K562 (cell line): Measurements from ENCODE around the gene ASB15. TPM values are rescaled to one million over a fixed set of nuclear protein-coding genes. Genes with fewer than 3 reads are reported as not detected.

ENCODE experiments used
- ATAC-seq: fragments of 200-7000 bp; cut with Tn5 transposase; 3 replicates; pipeline ENCODE4 v1.9.1; 2020; ENCODE audit warnings: moderate library complexity
- BruUV-seq: library from RNA; stranded (reverse); fragments of 400-500 nt; replicated peaks from 2 replicates; lab custom pipeline; 2021; lab: Mats Ljungman, UMichigan
- CTCF ChIA-PET: fragments of 300-600 bp; formaldehyde crosslinking; extraction: SDS; loops from one replicate; lab custom pipeline; 2021; ENCODE audit warnings: low intra/inter-chr PET ratio; lab: Yijun Ruan, JAX
- POLR2A ChIA-PET: fragments of 300-600, 350-650 bp; sonication (Branson Sonifier 250); formaldehyde crosslinking; extraction: SDS; loops from one replicate; lab custom pipeline; 2021; ENCODE audit warnings: antibody characterized with exemption, inconsistent platforms; lab: Yijun Ruan, JAX
- DNase-seq, 4 experiments: peaks; one replicate each; pipeline versions ENCODE4 v3.0.0 to v3.0.0-alpha.2; 2011 to 2018; ENCODE audit warnings: low spot score in 3 of 4, mixed read lengths in 3 of 4; ENCODE audit errors: extremely low read depth in 1 of 4
- FAIRE-seq: peaks from 2 replicates; lab custom pipeline; 2011; peaks lifted over from hg19 to GRCh38; lab: Jason Lieb, UNC
- H2AFZ ChIP-seq: 2 replicates; pipeline ENCODE4 v1.6.0; 2011; ENCODE audit warnings: low read depth, low read length, control low read depth, inconsistent platforms
- H3K27ac ChIP-seq: fragments of 200-600 bp; 3 replicates; pipeline ENCODE4 v1.8.0; 2011; ENCODE audit warnings: low read depth, mild to moderate bottlenecking, control low read depth, inconsistent platforms, low read length, moderate library complexity, mixed read lengths; ENCODE audit errors: extremely low read depth
- H3K27me3 ChIP-seq, 2 experiments: fragments of 300-600 bp in 1 of 2; 2 replicates in 1 of 2; 3 replicates in 1 of 2; pipeline versions ENCODE4 v1.6.0 to v1.8.0; 2011; ENCODE audit warnings: inconsistent platforms in 2 of 2, low read length in 2 of 2, mild to moderate bottlenecking in 1 of 2, mixed read lengths in 1 of 2, moderate library complexity in 1 of 2; ENCODE audit not compliant: control insufficient read depth in 2 of 2, insufficient read depth in 2 of 2
- H3K36me3 ChIP-seq: fragments of 300-600 bp; 3 replicates; pipeline ENCODE4 v1.8.0; 2011; ENCODE audit warnings: mild to moderate bottlenecking, low read length, inconsistent platforms; ENCODE audit not compliant: control insufficient read depth, insufficient read depth
- H3K4me1 ChIP-seq, 2 experiments: fragments of 200-600 bp in 1 of 2; replicated peaks in 1 of 2; 2 replicates in 1 of 2; 3 replicates in 1 of 2; pipeline versions ENCODE4 v1.5.1 to v1.8.0; 2011; ENCODE audit warnings: inconsistent platforms in 2 of 2, low read length in 2 of 2, mild to moderate bottlenecking in 1 of 2, mixed read lengths in 1 of 2, moderate library complexity in 1 of 2; ENCODE audit not compliant: control insufficient read depth in 2 of 2, insufficient read depth in 2 of 2
- H3K4me2 ChIP-seq: 2 replicates; pipeline ENCODE4 v1.6.1; 2011; ENCODE audit warnings: low read length, control low read depth, inconsistent platforms, mixed read lengths; ENCODE audit not compliant: insufficient read depth
- H3K4me3 ChIP-seq: fragments of 200-600 bp; sonication (generic), shearing (Covaris generic); 2 replicates; pipeline ENCODE4 v1.5.1; 2016; ENCODE audit warnings: control low read depth, inconsistent platforms
- H3K79me2 ChIP-seq: fragments of 200-600 bp; 3 replicates; pipeline ENCODE4 v1.8.0; 2011; ENCODE audit warnings: low read length, inconsistent platforms; ENCODE audit not compliant: control insufficient read depth, insufficient read depth
- H3K9ac ChIP-seq, 2 experiments: 2 replicates each; pipeline versions ENCODE4 v1.6.0 to v1.6.1; 2011; ENCODE audit warnings: low read depth in 2 of 2, low read length in 2 of 2, control low read depth in 1 of 2, inconsistent platforms in 1 of 2, mild to moderate bottlenecking in 1 of 2, mixed read lengths in 1 of 2; ENCODE audit not compliant: insufficient read depth in 1 of 2
- H3K9me1 ChIP-seq: one replicate; pipeline ENCODE4 v1.6.0; 2011; ENCODE audit warnings: inconsistent platforms, mild to moderate bottlenecking, low read length, moderate library complexity; ENCODE audit not compliant: control insufficient read depth, insufficient read depth
- H3K9me3 ChIP-seq: replicated peaks from 2 replicates; pipeline ENCODE4 v1.5.1; 2011; ENCODE audit warnings: low read depth, low read length, inconsistent platforms; ENCODE audit not compliant: control insufficient read depth, insufficient read depth
- H4K20me1 ChIP-seq: replicated peaks from 2 replicates; pipeline ENCODE4 v1.6.1; 2011; ENCODE audit warnings: low read length, inconsistent platforms, mixed read lengths; ENCODE audit not compliant: control insufficient read depth, insufficient read depth
- CXXC5 ChIP-seq: fragments of 250-450 bp; sonication (Bioruptor Pico); IDR thresholded peaks from 2 replicates; pipeline ENCODE4 v1.8.0; 2022; ENCODE audit warnings: inconsistent platforms, mild to moderate bottlenecking, moderate library complexity
- FOXM1 ChIP-seq, 2 experiments: fragments of 450-650 bp in 1 of 2; sonication (generic) in 1 of 2; formaldehyde crosslinking in 1 of 2; IDR thresholded peaks; 2 replicates each; pipeline versions ENCODE4 v1.6.1 to v1.9.0; 2017 to 2022; ENCODE audit warnings: low read depth in 2 of 2, mild to moderate bottlenecking in 2 of 2, missing genetic modification reagents in 1 of 2, moderate library complexity in 1 of 2
- HMGXB4 ChIP-seq: sonication (generic); formaldehyde crosslinking; IDR thresholded peaks from 2 replicates; pipeline ENCODE4 v1.8.1; 2023; ENCODE audit warnings: mild to moderate bottlenecking, missing genetic modification reagents
- NR2C2 ChIP-seq, 2 experiments: fragments of 200-800 bp in 1 of 2; sonication (Bioruptor generic) in 1 of 2; sonication (generic) in 1 of 2; formaldehyde crosslinking in 1 of 2; IDR thresholded peaks; 2 replicates each; pipeline versions ENCODE4 v1.6.1 to v1.8.0; 2016 to 2022; ENCODE audit warnings: mild to moderate bottlenecking in 1 of 2, missing compliant biosample characterization in 1 of 2, missing genetic modification characterization in 1 of 2, missing genetic modification reagents in 1 of 2
- RAD51 ChIP-seq: fragments of 450-650 bp; IDR thresholded peaks from 2 replicates; pipeline ENCODE4 v1.7.1; 2016; ENCODE audit warnings: low read depth, mild to moderate bottlenecking, borderline replicate concordance
- ZNF324 ChIP-seq: fragments of 250-450 bp; sonication (Bioruptor Pico); IDR thresholded peaks from 2 replicates; pipeline ENCODE4 v1.4.0; 2020; ENCODE audit warnings: mild to moderate bottlenecking
- WGBS: fragments of 100-300 bp; shearing (Covaris generic); methylation state at CpG from one replicate; pipeline ENCODE4 v1.1.6; 2016; ENCODE audit warnings: low coverage, mixed read lengths; ENCODE audit not compliant: insufficient coverage; ENCODE audit errors: missing lambda C conversion rate; 5-methylcytosine and 5-hydroxymethylcytosine counted together
- in situ Hi-C: fragments of 300-500 bp; cut with MboI; formaldehyde crosslinking; loops from 4 replicates; pipeline ENCODE4 v1.15.0; 2018; ENCODE audit warnings: inconsistent platforms, mixed read lengths
- intact Hi-C: fragments of 100-400 bp; cut with micrococcal nuclease; formaldehyde crosslinking; loops from 2 replicates; pipeline ENCODE4 v1.14.2; 2022
- polyA plus RNA-seq, 8 experiments: library from polyadenylated mRNA; depleted of rRNA in 4 of 8; stranded (reverse) in 5 of 8; unstranded in 3 of 8; fragments of >200 nt; fragmentation: Nextera tagmentation in 2 of 8; fragmentation: Illumina TruSeq in 1 of 8; extraction: Ambion mirVana in 2 of 8; extraction: Trizol in 1 of 8; gene quantifications; 2 replicates each; pipeline versions ENCODE4 v1.2.1 to v1.2.3, GENCODE V29; 2011 to 2014; ENCODE audit warnings: inconsistent platforms in 1 of 8, missing spikeins in 1 of 8
- total RNA-seq, 7 experiments: library from RNA; depleted of rRNA in 6 of 7; stranded (reverse); fragments of >200 nt in 6 of 7; fragmentation: Illumina TruSeq in 2 of 7; extraction: Trizol in 2 of 7; gene quantifications; 2 replicates each; pipeline versions ENCODE4 v1.2.1 to v1.2.3, GENCODE V29; 2011 to 2021; ENCODE audit warnings: low replicate concordance in 1 of 7
- TF ChIP-seq, protein P1 (sequence below): sonication (generic); formaldehyde crosslinking; IDR thresholded peaks from 2 replicates; pipeline ENCODE4 v1.8.0; 2022; ENCODE audit warnings: missing genetic modification reagents, mild to moderate bottlenecking, borderline replicate concordance
- TF ChIP-seq, protein P2 (sequence below): IDR thresholded peaks from 2 replicates; pipeline ENCODE4 v1.6.1; 2011; ENCODE audit warnings: borderline replicate concordance, low read depth, mild to moderate bottlenecking, moderate library complexity, low read length; ENCODE audit not compliant: insufficient read depth, poor library complexity, severe bottlenecking

Gene ASB15
- total and polyA plus RNA-seq, 9 of the 15 experiments (the other 6 are each of a cell fraction or from before 2014, with no cell fraction given), result 0.03 to 0.14 (median 0.04) TPM; not detected in 3

GRCh38 chr7:123655614-123656013 lies 54.0 kb downstream of the ASB15 start, which contains the start of gene LMOD2:
LMOD2 (plus strand) TSS chr7:123655866; CDS start chr7:123655964, 98 bp downstream.
- no peaks in the 10 kb centered on the region for H4K20me1 ChIP-seq
- ChIA-PET CTCF (no interaction called here), POLR2A (interaction anchor here (1.1 kb wide), 3 partner anchors 9 to 22 kb away, joined by 3 read pairs; no protein-coding TSS in a partner anchor)
- H3K27me3 ChIP-seq, result peaks cover 4 to 11% of the 10 kb centered on the region in 2 experiments; a peak in 4 of 5 replicates
- no peaks in the 10 kb centered on the region for H3K9me3 ChIP-seq
- no peaks in the 10 kb centered on the region for H3K9me1 ChIP-seq
- in situ Hi-C loops (no loop called here), intact Hi-C loops (no loop called here)
- no peaks in the 10 kb centered on the region for H3K36me3 ChIP-seq
- no peak within 1 kb of the TSS for H3K9ac ChIP-seq
- H3K79me2 ChIP-seq, result no peaks in the 10 kb centered on the region
- peak within 1 kb of the TSS; percentile 28; the same call in 1 of the 2 replicates for H2AFZ ChIP-seq
- no peak for DNase-seq
- FAIRE-seq, result no peak
- no peaks in the 10 kb centered on the region; a peak in 1 of 5 replicates for H3K4me1 ChIP-seq
- no TSS peak for BruUV-seq
- WGBS, result 1% methylated on average over 6 of the region's 6 CpGs
- no peak within 1 kb of the TSS for H3K27ac ChIP-seq
- no peak within 1 kb of the TSS for H3K4me2 ChIP-seq
- ATAC-seq, result peak; percentile 50
- no peak within 1 kb of the TSS for H3K4me3 ChIP-seq
- TF ChIP-seq, protein P1, sequence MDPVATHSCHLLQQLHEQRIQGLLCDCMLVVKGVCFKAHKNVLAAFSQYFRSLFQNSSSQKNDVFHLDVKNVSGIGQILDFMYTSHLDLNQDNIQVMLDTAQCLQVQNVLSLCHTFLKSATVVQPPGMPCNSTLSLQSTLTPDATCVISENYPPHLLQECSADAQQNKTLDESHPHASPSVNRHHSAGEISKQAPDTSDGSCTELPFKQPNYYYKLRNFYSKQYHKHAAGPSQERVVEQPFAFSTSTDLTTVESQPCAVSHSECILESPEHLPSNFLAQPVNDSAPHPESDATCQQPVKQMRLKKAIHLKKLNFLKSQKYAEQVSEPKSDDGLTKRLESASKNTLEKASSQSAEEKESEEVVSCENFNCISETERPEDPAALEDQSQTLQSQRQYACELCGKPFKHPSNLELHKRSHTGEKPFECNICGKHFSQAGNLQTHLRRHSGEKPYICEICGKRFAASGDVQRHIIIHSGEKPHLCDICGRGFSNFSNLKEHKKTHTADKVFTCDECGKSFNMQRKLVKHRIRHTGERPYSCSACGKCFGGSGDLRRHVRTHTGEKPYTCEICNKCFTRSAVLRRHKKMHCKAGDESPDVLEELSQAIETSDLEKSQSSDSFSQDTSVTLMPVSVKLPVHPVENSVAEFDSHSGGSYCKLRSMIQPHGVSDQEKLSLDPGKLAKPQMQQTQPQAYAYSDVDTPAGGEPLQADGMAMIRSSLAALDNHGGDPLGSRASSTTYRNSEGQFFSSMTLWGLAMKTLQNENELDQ, result no peak
- no peak for TF ChIP-seq FOXM1 (IDR thresholded peaks at IDR 0.05; ENCODE audit: low read depth)
- no peak for TF ChIP-seq FOXM1 (CRISPR knock-in tag; IDR thresholded peaks at IDR 0.05; ENCODE audit: low read depth)
- TF ChIP-seq RAD51, result no peak
- TF ChIP-seq, protein P2, sequence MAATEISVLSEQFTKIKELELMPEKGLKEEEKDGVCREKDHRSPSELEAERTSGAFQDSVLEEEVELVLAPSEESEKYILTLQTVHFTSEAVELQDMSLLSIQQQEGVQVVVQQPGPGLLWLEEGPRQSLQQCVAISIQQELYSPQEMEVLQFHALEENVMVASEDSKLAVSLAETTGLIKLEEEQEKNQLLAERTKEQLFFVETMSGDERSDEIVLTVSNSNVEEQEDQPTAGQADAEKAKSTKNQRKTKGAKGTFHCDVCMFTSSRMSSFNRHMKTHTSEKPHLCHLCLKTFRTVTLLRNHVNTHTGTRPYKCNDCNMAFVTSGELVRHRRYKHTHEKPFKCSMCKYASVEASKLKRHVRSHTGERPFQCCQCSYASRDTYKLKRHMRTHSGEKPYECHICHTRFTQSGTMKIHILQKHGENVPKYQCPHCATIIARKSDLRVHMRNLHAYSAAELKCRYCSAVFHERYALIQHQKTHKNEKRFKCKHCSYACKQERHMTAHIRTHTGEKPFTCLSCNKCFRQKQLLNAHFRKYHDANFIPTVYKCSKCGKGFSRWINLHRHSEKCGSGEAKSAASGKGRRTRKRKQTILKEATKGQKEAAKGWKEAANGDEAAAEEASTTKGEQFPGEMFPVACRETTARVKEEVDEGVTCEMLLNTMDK, result no peak
- no peak for TF ChIP-seq NR2C2 (CRISPR knock-in tag; IDR thresholded peaks at IDR 0.05)
- TF ChIP-seq NR2C2 (tag; IDR thresholded peaks at IDR 0.05), result no peak
- TF ChIP-seq CXXC5 (CRISPR knock-in tag), result no peak
- TF ChIP-seq ZNF324, result no peak
- TF ChIP-seq HMGXB4 (CRISPR knock-in tag), result no peak
